Muscle of arm (tissue), 12 donors: Measurements from ENCODE around the gene CD248. TPM values are rescaled to one million over a fixed set of nuclear protein-coding genes. Genes with fewer than 3 reads are reported as not detected.
"Not testable (repeated sequence)": the region's sequence is repeated elsewhere in the genome, so short reads cannot be mapped to it uniquely, and the experiment has no call there.

Source experiments
- DNase-seq: peaks from one replicate; pipeline ENCODE4 v3.0.0-alpha.2; 2013
- polyA plus RNA-seq, 12 donors: library from polyadenylated mRNA; unstranded; fragments of 120-200 nt; gene quantifications; one replicate each; pipeline ENCODE4 v1.2.1, GENCODE V29; 2013; ENCODE audit not compliant: insufficient read length in 12 of 12

The CD248 gene
- polyA plus RNA-seq, 12 donors = 58.8 to 208 (median 73.9) TPM; not detected in 1

GRCh38 chr11:66314561-66315497, 2.0 kb downstream of the CD248 start:
- DNase-seq = no peak

GRCh38 chr11:66314186-66314501, 2.7 kb downstream of the CD248 start:
- no peak for DNase-seq

GRCh38 chr11:66313321-66314185, 3.3 kb downstream of the CD248 start:
- DNase-seq = no peak

GRCh38 chr11:66312549-66313320, 4.1 kb downstream of the CD248 start:
- DNase-seq = peak; percentile 97

- DNase-seq = peak; percentile 92
These were observed 4.8 kb downstream of the CD248 start for GRCh38 chr11:66311965-66312548.

- no peak for DNase-seq
These were observed 5.3 kb downstream of the CD248 start for GRCh38 chr11:66311470-66311964.

GRCh38 chr11:66310803-66311440, 5.9 kb downstream of the CD248 start:
- DNase-seq = not testable (repeated sequence)

GRCh38 chr11:66310324-66310723, 6.5 kb downstream of the CD248 start:
- DNase-seq = no peak

GRCh38 chr11:66309475-66309874, 7.4 kb downstream of the CD248 start:
- no peak for DNase-seq

GRCh38 chr11:66302656-66303055, 14.2 kb downstream of the CD248 start:
- no peak for DNase-seq

- no peak for DNase-seq
These were observed 17.7 kb downstream of the CD248 start for GRCh38 chr11:66299186-66299585.

GRCh38 chr11:66297610-66298009, 19.2 kb downstream of the CD248 start:
- DNase-seq = no peak

- DNase-seq = no peak
These were observed 21.9 kb downstream of the CD248 start for GRCh38 chr11:66294626-66295620.

GRCh38 chr11:66293777-66294625, 22.8 kb downstream of the CD248 start:
- no peak for DNase-seq

GRCh38 chr11:66293352-66293751, 23.5 kb downstream of the CD248 start:
- no peak for DNase-seq

- no peak for DNase-seq
These were observed 24.1 kb downstream of the CD248 start for GRCh38 chr11:66292543-66293332.

- no peak for DNase-seq
These were observed 24.9 kb downstream of the CD248 start, which contains the start of gene TMEM151A for GRCh38 chr11:66291706-66292542. Gene TMEM151A, plus strand, starts transcription at chr11:66291894. Its CDS starts 120 bp downstream, at chr11:66292014.
